HCT116 (cell line): Measurements from ENCODE around the gene FLT4.

ENCODE experiments used
- CBX3 ChIP-seq: IDR thresholded peaks from 2 replicates; pipeline ENCODE4 v1.6.1; 2012; ENCODE audit warnings: low read depth
- ELF1 ChIP-seq: IDR thresholded peaks from 2 replicates; pipeline ENCODE4 v1.6.1; 2012; ENCODE audit warnings: low read depth, borderline replicate concordance
- POLR2A ChIP-seq: IDR thresholded peaks from 2 replicates; pipeline ENCODE4 v1.7.0; 2011; ENCODE audit warnings: borderline replicate concordance; ENCODE audit not compliant: insufficient read depth, insufficient read length; ENCODE audit errors: extremely low read depth
- RAD21 ChIP-seq: IDR thresholded peaks from 2 replicates; pipeline ENCODE4 v1.6.1; 2012; ENCODE audit warnings: low read depth, mild to moderate bottlenecking
- SIN3A ChIP-seq: IDR thresholded peaks from 2 replicates; pipeline ENCODE4 v1.6.1; 2012; ENCODE audit warnings: low read depth
- SP1 ChIP-seq: IDR thresholded peaks from 2 replicates; pipeline ENCODE4 v1.6.1; 2012; ENCODE audit warnings: low read depth
- SRF ChIP-seq: IDR thresholded peaks from 2 replicates; pipeline ENCODE4 v1.6.1; 2012; ENCODE audit warnings: low read depth
- YY1 ChIP-seq: IDR thresholded peaks from 2 replicates; pipeline ENCODE4 v1.6.1; 2011; ENCODE audit warnings: low read length, low read depth, moderate library complexity, mild to moderate bottlenecking; ENCODE audit not compliant: insufficient replicate concordance; ENCODE audit errors: extremely low read depth
- ZNF274 ChIP-seq: fragments of 200-500 bp; sonication (Bioruptor generic); IDR thresholded peaks from 2 replicates; pipeline ENCODE4 v1.6.1; 2014; ENCODE audit warnings: mild to moderate bottlenecking, low read depth, low read length, inconsistent platforms
- TF ChIP-seq, protein P1 (sequence below), 3 experiments: fragments of 200-600 bp in 1 of 3; sonication (generic) in 1 of 3; IDR thresholded peaks in 2 of 3; conservative IDR thresholded peaks in 1 of 3; 2 replicates each; pipeline ENCODE4 v1.5.1; 2012 to 2017; ENCODE audit warnings: low read depth in 2 of 3, low read length in 2 of 3, antibody characterized with exemption in 1 of 3, borderline replicate concordance in 1 of 3, control low read depth in 1 of 3, mild to moderate bottlenecking in 1 of 3, mixed read lengths in 1 of 3, mixed run types in 1 of 3, moderate library complexity in 1 of 3; ENCODE audit not compliant: insufficient read depth in 1 of 3
- TF ChIP-seq, protein P2 (sequence below): IDR thresholded peaks from 2 replicates; pipeline ENCODE4 v1.6.1; 2012
- TF ChIP-seq, protein P3 (sequence below): IDR thresholded peaks from 2 replicates; pipeline ENCODE4 v1.6.1; 2011; ENCODE audit warnings: mild to moderate bottlenecking, low read length, moderate library complexity; ENCODE audit not compliant: insufficient replicate concordance; ENCODE audit errors: extremely low read depth

DNA sequence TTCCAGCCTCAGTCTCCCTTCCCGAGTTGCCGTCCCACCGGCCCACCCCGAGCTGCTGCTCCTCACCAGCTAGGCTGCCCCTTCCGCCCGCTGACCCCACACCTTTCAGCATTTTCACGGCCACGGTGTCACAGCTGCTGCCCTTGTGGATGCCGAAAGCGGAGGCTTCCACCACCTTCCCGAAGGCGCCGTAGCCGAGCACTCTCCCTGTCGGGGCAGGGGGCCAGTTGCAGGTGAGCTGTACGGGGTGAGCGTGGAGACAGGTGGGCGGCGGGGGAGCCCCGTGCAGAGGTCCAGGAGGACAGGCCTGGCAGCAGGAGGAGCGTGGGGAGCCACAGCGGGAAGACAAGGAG, 29.9 kb downstream of the FLT4 start:
- TF ChIP-seq RAD21 (no peak), SRF (no peak), POLR2A (no peak), SP1 (no peak), ELF1 (no peak), ZNF274 (no peak), CBX3 (no peak), YY1 (no peak), SIN3A (no peak)
- TF ChIP-seq, protein P1, sequence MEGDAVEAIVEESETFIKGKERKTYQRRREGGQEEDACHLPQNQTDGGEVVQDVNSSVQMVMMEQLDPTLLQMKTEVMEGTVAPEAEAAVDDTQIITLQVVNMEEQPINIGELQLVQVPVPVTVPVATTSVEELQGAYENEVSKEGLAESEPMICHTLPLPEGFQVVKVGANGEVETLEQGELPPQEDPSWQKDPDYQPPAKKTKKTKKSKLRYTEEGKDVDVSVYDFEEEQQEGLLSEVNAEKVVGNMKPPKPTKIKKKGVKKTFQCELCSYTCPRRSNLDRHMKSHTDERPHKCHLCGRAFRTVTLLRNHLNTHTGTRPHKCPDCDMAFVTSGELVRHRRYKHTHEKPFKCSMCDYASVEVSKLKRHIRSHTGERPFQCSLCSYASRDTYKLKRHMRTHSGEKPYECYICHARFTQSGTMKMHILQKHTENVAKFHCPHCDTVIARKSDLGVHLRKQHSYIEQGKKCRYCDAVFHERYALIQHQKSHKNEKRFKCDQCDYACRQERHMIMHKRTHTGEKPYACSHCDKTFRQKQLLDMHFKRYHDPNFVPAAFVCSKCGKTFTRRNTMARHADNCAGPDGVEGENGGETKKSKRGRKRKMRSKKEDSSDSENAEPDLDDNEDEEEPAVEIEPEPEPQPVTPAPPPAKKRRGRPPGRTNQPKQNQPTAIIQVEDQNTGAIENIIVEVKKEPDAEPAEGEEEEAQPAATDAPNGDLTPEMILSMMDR (IDR thresholded peaks at IDR 0.05 in 2 of 3, conservative IDR thresholded peaks at IDR 0.05 in 1 of 3; ENCODE audit: borderline replicate concordance in 1 of 3, insufficient read depth in 1 of 3, low read depth in 2 of 3, low read length in 2 of 3) = no peak
- TF ChIP-seq, protein P2, sequence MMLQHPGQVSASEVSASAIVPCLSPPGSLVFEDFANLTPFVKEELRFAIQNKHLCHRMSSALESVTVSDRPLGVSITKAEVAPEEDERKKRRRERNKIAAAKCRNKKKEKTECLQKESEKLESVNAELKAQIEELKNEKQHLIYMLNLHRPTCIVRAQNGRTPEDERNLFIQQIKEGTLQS = no peak
- TF ChIP-seq, protein P3, sequence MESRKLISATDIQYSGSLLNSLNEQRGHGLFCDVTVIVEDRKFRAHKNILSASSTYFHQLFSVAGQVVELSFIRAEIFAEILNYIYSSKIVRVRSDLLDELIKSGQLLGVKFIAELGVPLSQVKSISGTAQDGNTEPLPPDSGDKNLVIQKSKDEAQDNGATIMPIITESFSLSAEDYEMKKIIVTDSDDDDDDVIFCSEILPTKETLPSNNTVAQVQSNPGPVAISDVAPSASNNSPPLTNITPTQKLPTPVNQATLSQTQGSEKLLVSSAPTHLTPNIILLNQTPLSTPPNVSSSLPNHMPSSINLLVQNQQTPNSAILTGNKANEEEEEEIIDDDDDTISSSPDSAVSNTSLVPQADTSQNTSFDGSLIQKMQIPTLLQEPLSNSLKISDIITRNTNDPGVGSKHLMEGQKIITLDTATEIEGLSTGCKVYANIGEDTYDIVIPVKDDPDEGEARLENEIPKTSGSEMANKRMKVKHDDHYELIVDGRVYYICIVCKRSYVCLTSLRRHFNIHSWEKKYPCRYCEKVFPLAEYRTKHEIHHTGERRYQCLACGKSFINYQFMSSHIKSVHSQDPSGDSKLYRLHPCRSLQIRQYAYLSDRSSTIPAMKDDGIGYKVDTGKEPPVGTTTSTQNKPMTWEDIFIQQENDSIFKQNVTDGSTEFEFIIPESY = no peak
